DMS53 treated with DMSO at 0.1 percent for 48 hours (cell line): ENCODE measurements around the gene UFM1.
A peak's percentile ranks its signal among the peaks of the same experiment; 100 is the strongest.
"Not testable (repeated sequence)": the region's sequence is repeated elsewhere in the genome, so short reads cannot be mapped to it uniquely, and the experiment has no call there.

Source experiments
- DNase-seq: peaks from one replicate; lab custom pipeline; 2025; ENCODE audit not compliant: unreplicated experiment; lab: John Stamatoyannopoulos, UW

Gene UFM1

GRCh38 chr13:38349390-38350113 is at the start of gene UFM1:
Gene UFM1, plus strand, starts transcription at chr13:38349851. Its CDS starts 69 bp downstream, at chr13:38349920.
- DNase-seq, result peak; percentile 98

GRCh38 chr13:38301236-38301635 is 48.4 kb upstream of the UFM1 start:
- DNase-seq, result peak; percentile 35

- no peak for DNase-seq
These were observed 45.8 kb upstream of the UFM1 start for GRCh38 chr13:38303816-38304320.

GRCh38 chr13:38308736-38309135 is 40.9 kb upstream of the UFM1 start:
- no peak for DNase-seq

- DNase-seq, result no peak
These were observed 40.3 kb upstream of the UFM1 start for GRCh38 chr13:38309397-38309796.

- DNase-seq, result not testable (repeated sequence)
These were observed 38.5 kb upstream of the UFM1 start for GRCh38 chr13:38311175-38311574.

GRCh38 chr13:38316129-38316528 is 33.5 kb upstream of the UFM1 start:
- no peak for DNase-seq

- DNase-seq, result no peak
These were observed 28.0 kb upstream of the UFM1 start for GRCh38 chr13:38321654-38322053.

- DNase-seq, result no peak
These were observed 24.2 kb upstream of the UFM1 start for GRCh38 chr13:38325426-38325825.

GRCh38 chr13:38328699-38329098 is 21.0 kb upstream of the UFM1 start:
- no peak for DNase-seq

- no peak for DNase-seq
These were observed 14.8 kb upstream of the UFM1 start for GRCh38 chr13:38334845-38335244.

GRCh38 chr13:38338089-38338488 is 11.6 kb upstream of the UFM1 start:
- no peak for DNase-seq

- no peak for DNase-seq
These were observed 9.0 kb upstream of the UFM1 start for GRCh38 chr13:38340624-38341023.

- DNase-seq, result no peak
These were observed 8.4 kb upstream of the UFM1 start for GRCh38 chr13:38341149-38341692.

GRCh38 chr13:38346764-38347163 is 2.9 kb upstream of the UFM1 start:
- DNase-seq, result no peak

- DNase-seq, result no peak
These were observed 726 bp upstream of the UFM1 start for GRCh38 chr13:38348861-38349389.

GRCh38 chr13:38350114-38350617 is 515 bp downstream of the UFM1 start:
- DNase-seq, result peak; percentile 64

- DNase-seq, result no peak
These were observed 6.0 kb downstream of the UFM1 start for GRCh38 chr13:38355595-38356119.

- no peak for DNase-seq
These were observed 9.0 kb downstream of the UFM1 start for GRCh38 chr13:38358684-38359083.

- DNase-seq, result no peak
These were observed 12.1 kb downstream of the UFM1 start for GRCh38 chr13:38361542-38362262.

GRCh38 chr13:38363219-38363618 is 13.6 kb downstream of the UFM1 start:
- no peak for DNase-seq
